Choroid plexus epithelial cell (primary cell): ENCODE measurements around the gene RAB11FIP3.

ENCODE experiments used
- DNase-seq: peaks from one replicate; pipeline ENCODE4 v3.0.0-alpha.2; 2010; ENCODE audit warnings: low read depth
- H3K4me3 ChIP-seq: 2 replicates; pipeline ENCODE4 v1.5.1; 2011; ENCODE audit warnings: low read depth, mild to moderate bottlenecking, control low read depth, low read length, moderate library complexity
- TF ChIP-seq, protein P1 (sequence below): conservative IDR thresholded peaks from 2 replicates; pipeline ENCODE4 v1.5.1; 2011; ENCODE audit warnings: low read depth, mild to moderate bottlenecking, control low read depth, inconsistent platforms, low read length, moderate library complexity

RAB11FIP3 gene

DNA sequence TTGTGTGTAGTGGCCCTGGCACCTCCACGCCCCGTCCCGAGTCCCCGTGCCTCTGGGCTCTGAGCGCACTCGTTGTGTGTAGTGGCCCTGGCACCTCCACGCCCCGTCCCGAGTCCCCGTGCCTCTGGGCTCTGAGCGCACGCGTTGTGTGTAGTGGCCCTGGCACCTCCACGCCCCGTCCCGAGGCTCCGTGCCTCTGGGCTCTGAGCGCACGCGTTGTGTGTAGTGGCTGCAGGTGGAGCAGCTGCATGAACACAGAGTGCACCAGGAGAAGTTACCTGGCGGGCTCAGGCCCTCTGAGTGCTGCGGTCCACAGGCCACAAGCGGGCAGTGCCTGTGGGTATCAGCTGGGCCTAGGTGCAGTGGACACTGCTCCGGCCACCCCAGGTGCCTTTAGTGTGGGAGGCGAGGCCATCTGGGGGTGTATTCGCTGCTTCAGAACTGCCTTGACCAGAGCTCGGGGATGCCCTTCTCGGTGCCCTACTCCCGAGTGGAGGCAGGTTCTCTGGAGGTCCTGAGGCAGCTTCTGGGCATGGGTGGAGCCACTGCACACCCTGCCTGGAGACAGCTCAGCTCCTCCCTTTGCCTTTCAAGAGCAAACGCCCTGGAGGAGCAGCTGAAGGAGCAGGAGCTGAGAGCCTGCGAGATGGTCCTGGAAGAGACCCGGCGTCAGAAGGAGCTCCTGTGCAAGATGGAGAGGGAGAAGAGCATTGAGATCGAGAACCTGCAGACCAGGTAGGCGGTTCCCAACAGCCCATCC lies 84.8 kb downstream of the RAB11FIP3 start:
- H3K4me3 ChIP-seq: no peak overlapping the region
- DNase-seq: no peak
- TF ChIP-seq, protein P1, sequence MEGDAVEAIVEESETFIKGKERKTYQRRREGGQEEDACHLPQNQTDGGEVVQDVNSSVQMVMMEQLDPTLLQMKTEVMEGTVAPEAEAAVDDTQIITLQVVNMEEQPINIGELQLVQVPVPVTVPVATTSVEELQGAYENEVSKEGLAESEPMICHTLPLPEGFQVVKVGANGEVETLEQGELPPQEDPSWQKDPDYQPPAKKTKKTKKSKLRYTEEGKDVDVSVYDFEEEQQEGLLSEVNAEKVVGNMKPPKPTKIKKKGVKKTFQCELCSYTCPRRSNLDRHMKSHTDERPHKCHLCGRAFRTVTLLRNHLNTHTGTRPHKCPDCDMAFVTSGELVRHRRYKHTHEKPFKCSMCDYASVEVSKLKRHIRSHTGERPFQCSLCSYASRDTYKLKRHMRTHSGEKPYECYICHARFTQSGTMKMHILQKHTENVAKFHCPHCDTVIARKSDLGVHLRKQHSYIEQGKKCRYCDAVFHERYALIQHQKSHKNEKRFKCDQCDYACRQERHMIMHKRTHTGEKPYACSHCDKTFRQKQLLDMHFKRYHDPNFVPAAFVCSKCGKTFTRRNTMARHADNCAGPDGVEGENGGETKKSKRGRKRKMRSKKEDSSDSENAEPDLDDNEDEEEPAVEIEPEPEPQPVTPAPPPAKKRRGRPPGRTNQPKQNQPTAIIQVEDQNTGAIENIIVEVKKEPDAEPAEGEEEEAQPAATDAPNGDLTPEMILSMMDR: no peak

DNA sequence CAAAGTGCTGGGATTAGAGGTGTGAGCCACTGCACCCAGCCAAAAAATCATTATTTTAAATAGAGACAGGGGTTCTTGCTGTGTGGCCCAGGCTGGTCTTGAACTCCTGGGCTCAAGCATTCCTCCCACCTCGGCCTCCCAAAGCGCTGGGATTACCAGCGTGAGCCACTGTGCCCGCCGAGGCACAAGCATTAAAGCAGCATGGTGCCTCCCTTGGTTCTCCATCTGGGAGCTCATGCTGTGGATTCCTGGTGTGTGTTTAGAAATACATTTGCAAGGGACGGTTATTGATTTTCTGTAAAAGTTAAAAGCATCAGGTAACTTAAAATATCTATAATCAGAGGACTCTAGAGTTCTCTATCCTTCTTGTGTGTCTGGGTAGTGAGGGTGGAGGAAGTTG lies 87.4 kb downstream of the RAB11FIP3 start:
- TF ChIP-seq, protein P1: no peak
- DNase-seq: no peak
- no peak overlapping the region for H3K4me3 ChIP-seq

DNA sequence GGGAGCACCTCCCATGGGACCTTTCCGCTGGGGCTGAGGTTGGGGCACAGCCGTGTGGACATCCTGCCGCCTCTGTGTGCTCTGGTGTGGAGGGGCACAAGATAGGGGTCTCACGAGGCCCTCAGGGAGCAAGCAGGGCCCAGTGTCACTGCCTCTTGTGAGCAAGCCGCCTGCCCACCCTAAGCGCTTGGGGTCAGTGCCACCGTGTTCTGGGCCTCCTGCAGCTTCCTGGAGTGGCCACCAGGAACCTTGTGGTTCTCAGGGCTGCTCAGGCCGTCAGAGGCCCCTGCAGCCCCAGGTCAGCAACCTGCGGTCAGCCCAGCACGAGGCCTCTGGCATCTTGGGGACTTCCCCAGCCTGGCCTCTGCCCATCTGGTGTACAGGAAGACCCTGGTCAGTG lies 88.5 kb downstream of the RAB11FIP3 start:
- no peak overlapping the region for H3K4me3 ChIP-seq
- no peak for DNase-seq
- TF ChIP-seq, protein P1: no peak

DNA sequence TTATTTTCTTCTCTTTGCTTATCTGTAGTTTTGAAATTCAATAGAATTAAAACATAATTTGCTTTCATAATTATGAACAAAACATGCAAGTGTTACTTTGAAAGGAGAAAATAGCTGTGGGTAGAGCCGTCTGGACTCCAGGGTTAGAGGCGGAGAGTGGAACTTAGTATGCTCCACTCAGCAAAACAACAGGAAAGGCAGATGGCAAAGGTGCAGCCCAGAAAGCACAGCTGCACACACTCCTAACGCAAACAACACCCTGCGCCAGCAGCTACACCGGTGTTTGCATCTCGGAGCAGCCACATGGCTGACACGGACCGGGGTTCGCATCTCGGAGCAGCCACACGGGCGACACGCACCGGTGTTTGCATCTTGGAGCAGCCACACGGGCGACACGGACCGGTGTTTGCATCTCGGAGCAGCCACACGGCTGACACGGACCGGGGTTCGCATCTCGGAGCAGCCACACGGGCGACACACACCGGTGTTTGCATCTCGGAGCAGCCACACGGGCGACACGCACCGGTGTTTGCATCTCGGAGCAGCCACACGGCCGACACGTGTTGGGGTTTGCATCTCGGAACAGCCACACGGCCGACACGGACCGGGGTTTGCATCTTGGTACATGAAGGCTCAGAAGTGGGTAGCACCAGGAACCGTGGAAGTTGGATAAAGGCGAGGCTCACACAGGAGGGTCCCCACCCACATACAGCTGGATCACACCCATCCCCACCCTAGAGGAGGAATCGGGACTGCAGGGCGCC lies 89.9 kb downstream of the RAB11FIP3 start:
- TF ChIP-seq, protein P1: no peak
- no peak for DNase-seq

DNA sequence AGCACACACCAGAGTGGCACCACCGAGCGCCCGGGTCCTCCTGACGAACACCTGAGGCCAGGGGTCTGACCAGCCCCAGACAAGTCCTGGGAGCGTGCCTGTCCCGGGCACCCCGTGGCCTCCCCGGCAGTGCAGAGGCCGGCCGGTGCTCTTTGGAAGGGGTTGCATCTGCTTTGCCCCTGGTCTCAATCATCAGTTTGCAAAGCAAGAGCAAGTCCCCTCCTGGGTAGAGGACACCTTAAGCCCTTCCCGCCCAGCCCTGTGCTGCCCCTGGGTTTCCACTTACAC lies 90.4 kb downstream of the RAB11FIP3 start:
- no peak for DNase-seq
- no peak overlapping the region for H3K4me3 ChIP-seq
- TF ChIP-seq, protein P1: no peak

More for the DNA sequence above, 89.9 kb downstream of the RAB11FIP3 start:
- no peak overlapping the region for H3K4me3 ChIP-seq

DNA sequence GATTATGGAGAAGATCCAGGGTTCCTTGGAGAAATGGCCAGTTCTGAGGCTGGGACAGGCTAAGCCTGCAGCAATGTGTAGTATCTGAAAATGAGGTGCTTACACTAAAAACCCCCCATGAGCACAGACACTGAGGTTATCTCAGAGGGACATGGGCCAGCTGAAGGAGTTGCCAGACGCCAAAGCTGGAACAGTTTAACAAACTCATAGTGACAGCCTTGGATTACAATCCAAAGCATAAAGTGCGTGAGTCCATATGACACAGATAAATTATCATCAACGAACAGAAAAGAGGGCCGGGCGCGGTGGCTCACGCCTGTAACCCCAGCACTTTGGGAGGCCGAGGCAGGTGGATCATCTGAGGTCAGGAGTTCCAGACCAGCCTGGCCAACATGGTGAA lies 90.9 kb downstream of the RAB11FIP3 start:
- H3K4me3 ChIP-seq: no peak overlapping the region
- TF ChIP-seq, protein P1: no peak
- DNase-seq: no peak

DNA sequence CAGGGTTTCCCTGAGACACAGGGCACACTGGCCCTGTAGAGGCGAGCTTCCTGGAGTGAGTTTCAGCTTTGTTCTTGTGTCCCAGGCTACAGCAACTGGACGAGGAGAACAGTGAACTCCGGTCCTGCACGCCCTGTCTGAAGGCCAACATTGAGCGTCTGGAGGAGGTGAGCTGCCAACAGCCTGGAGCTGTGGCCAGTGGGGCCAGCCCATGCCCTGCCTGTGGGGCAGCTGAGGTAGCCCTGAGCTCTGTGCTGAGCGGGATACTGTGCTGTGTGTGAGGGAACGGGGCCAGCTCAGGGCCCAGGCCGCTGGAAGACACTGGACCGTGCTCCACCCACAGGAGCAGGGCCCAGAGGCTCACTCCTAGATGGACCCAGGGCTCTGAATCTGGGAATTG lies 93.4 kb downstream of the RAB11FIP3 start:
- TF ChIP-seq, protein P1: no peak
- no peak overlapping the region for H3K4me3 ChIP-seq
- no peak for DNase-seq
